SK-N-SH treated with all-trans-retinoic acid at 6 μM for 48 hours (cell line): Measurements from ENCODE around the gene ZSCAN1.

Experiments
- ATAC-seq: fragments of 200-7000 bp; cut with Tn5 transposase; 3 replicates; pipeline ENCODE4 v1.9.1; 2020; ENCODE audit warnings: mild to moderate bottlenecking, moderate library complexity
- ARNTL ChIP-seq: fragments of 450-650 bp; formaldehyde crosslinking; IDR thresholded peaks from 2 replicates; pipeline ENCODE4 v1.5.0; 2020; ENCODE audit warnings: low read depth, mild to moderate bottlenecking, moderate library complexity, borderline replicate concordance
- BACH2 ChIP-seq: fragments of 250-450 bp; sonication (Bioruptor Pico); IDR thresholded peaks from 2 replicates; pipeline ENCODE4 v1.9.0; 2021; ENCODE audit warnings: mild to moderate bottlenecking, borderline replicate concordance
- CREB5 ChIP-seq: fragments of 250-450 bp; sonication (Bioruptor Pico); IDR thresholded peaks from 2 replicates; pipeline ENCODE4 v1.5.1; 2020; ENCODE audit warnings: low read depth, mild to moderate bottlenecking, moderate library complexity
- CSDC2 ChIP-seq: fragments of 250-450 bp; sonication (Bioruptor Pico); IDR thresholded peaks from 2 replicates; pipeline ENCODE4 v1.5.0; 2020; ENCODE audit warnings: mild to moderate bottlenecking, moderate library complexity
- CSRNP3 ChIP-seq: fragments of 250-450 bp; sonication (Bioruptor Pico); IDR thresholded peaks from 2 replicates; pipeline ENCODE4 v1.5.1; 2021; ENCODE audit warnings: mild to moderate bottlenecking, moderate library complexity
- ESRRG ChIP-seq: fragments of 250-450 bp; sonication (Bioruptor Pico); IDR thresholded peaks from 2 replicates; pipeline ENCODE4 v1.6.1; 2021; ENCODE audit warnings: mild to moderate bottlenecking
- GLIS3 ChIP-seq: fragments of 250-450 bp; sonication (Bioruptor Pico); IDR thresholded peaks from 2 replicates; pipeline ENCODE4 v1.5.0; 2020; ENCODE audit warnings: mild to moderate bottlenecking, moderate library complexity
- ISL1 ChIP-seq: fragments of 250-450 bp; sonication (Bioruptor Pico); IDR thresholded peaks from 2 replicates; pipeline ENCODE4 v2.1.2; 2022; ENCODE audit warnings: mild to moderate bottlenecking, moderate library complexity
- OSR1 ChIP-seq: fragments of 250-450 bp; sonication (Bioruptor Pico); IDR thresholded peaks from 2 replicates; pipeline ENCODE4 v1.8.0; 2022; ENCODE audit warnings: moderate library complexity, mild to moderate bottlenecking, inconsistent platforms
- PATZ1 ChIP-seq: fragments of 250-450 bp; sonication (Bioruptor Pico); IDR thresholded peaks from 2 replicates; pipeline ENCODE4 v1.8.0; 2020; ENCODE audit warnings: mild to moderate bottlenecking, moderate library complexity, borderline replicate concordance
- POU6F1 ChIP-seq: fragments of 250-450 bp; sonication (Bioruptor Pico); IDR thresholded peaks from 2 replicates; pipeline ENCODE4 v1.8.0; 2021; ENCODE audit warnings: low read depth, mild to moderate bottlenecking, moderate library complexity, borderline replicate concordance
- PPARA ChIP-seq: fragments of 250-450 bp; sonication (Bioruptor Pico); IDR thresholded peaks from 2 replicates; pipeline ENCODE4 v1.5.0; 2020; ENCODE audit warnings: mild to moderate bottlenecking, borderline replicate concordance
- RARB ChIP-seq: fragments of 250-450 bp; sonication (Bioruptor Pico); IDR thresholded peaks from 2 replicates; pipeline ENCODE4 v1.8.0; 2021; ENCODE audit warnings: mild to moderate bottlenecking, moderate library complexity
- SNAI2 ChIP-seq: fragments of 250-450 bp; sonication (Bioruptor Pico); IDR thresholded peaks from 2 replicates; pipeline ENCODE4 v1.5.0; 2020; ENCODE audit warnings: mild to moderate bottlenecking, moderate library complexity
- TCF4 ChIP-seq: fragments of 250-450 bp; sonication (Bioruptor Pico); IDR thresholded peaks from 2 replicates; pipeline ENCODE4 v1.8.0; 2021; ENCODE audit warnings: mild to moderate bottlenecking, moderate library complexity, borderline replicate concordance
- TOX ChIP-seq: fragments of 250-450 bp; sonication (Bioruptor Pico); IDR thresholded peaks from 2 replicates; pipeline ENCODE4 v1.8.0; 2021; ENCODE audit warnings: mild to moderate bottlenecking, moderate library complexity, borderline replicate concordance
- TSHZ2 ChIP-seq: fragments of 250-450 bp; sonication (Bioruptor Pico); IDR thresholded peaks from 2 replicates; pipeline ENCODE4 v1.5.0; 2020; ENCODE audit warnings: mild to moderate bottlenecking, moderate library complexity
- ZC3H10 ChIP-seq: fragments of 250-450 bp; sonication (Bioruptor Pico); IDR thresholded peaks from 2 replicates; pipeline ENCODE4 v1.5.1; 2021; ENCODE audit warnings: mild to moderate bottlenecking, moderate library complexity
- ZFP3 ChIP-seq: fragments of 250-450 bp; sonication (Bioruptor Pico); IDR thresholded peaks from 2 replicates; pipeline ENCODE4 v1.5.0; 2020; ENCODE audit warnings: mild to moderate bottlenecking, moderate library complexity
- ZFP30 ChIP-seq: fragments of 450-650 bp; formaldehyde crosslinking; IDR thresholded peaks from 2 replicates; pipeline ENCODE4 v1.5.0; 2022; ENCODE audit warnings: mild to moderate bottlenecking, moderate library complexity
- ZNF565 ChIP-seq: fragments of 450-650 bp; formaldehyde crosslinking; conservative IDR thresholded peaks from 2 replicates; pipeline ENCODE4 v1.5.0; 2020; ENCODE audit warnings: low read depth, mild to moderate bottlenecking, moderate library complexity
- ZNF70 ChIP-seq: fragments of 450-650 bp; formaldehyde crosslinking; IDR thresholded peaks from 2 replicates; pipeline ENCODE4 v1.5.0; 2020; ENCODE audit warnings: mild to moderate bottlenecking, moderate library complexity
- ZNF8 ChIP-seq: fragments of 450-650 bp; formaldehyde crosslinking; IDR thresholded peaks from 2 replicates; pipeline ENCODE4 v1.5.0; 2020; ENCODE audit warnings: mild to moderate bottlenecking, moderate library complexity

ZSCAN1 gene

GRCh38 chr19:58033741-58034476 lies at the start of gene ZSCAN1:
Gene ZSCAN1 (plus strand): TSS chr19:58034025. CDS start chr19:58037837, 3,812 bp downstream.
- no peak for ATAC-seq
- TF ChIP-seq ZFP3 (CRISPR knock-in tag) = no peak
- TF ChIP-seq ZNF565 (CRISPR knock-in tag) = no peak
- TF ChIP-seq, all 23 proteins: peak for 0

GRCh38 chr19:57992841-57993240 lies 41.0 kb upstream of the ZSCAN1 start:
- TF ChIP-seq CREB5 (CRISPR knock-in tag) = no peak
- TF ChIP-seq RARB (CRISPR knock-in tag) = no peak
- no peak for TF ChIP-seq BACH2 (CRISPR knock-in tag)
- no peak for TF ChIP-seq CSRNP3 (CRISPR knock-in tag)
- TF ChIP-seq CSDC2 (CRISPR knock-in tag) = no peak
- no peak for TF ChIP-seq ZFP30

GRCh38 chr19:58000677-58001076 lies 33.1 kb upstream of the ZSCAN1 start:
- no peak for ATAC-seq
- TF ChIP-seq POU6F1 (CRISPR knock-in tag) = no peak
- TF ChIP-seq ISL1 (CRISPR knock-in tag) = no peak
- no peak for TF ChIP-seq CSDC2 (CRISPR knock-in tag)
- TF ChIP-seq PATZ1 (CRISPR knock-in tag) = no peak
- TF ChIP-seq TSHZ2 (CRISPR knock-in tag) = no peak
- no peak for TF ChIP-seq ZC3H10 (CRISPR knock-in tag)
- no peak for TF ChIP-seq CSRNP3 (CRISPR knock-in tag)
- TF ChIP-seq ZFP30 = no peak
- TF ChIP-seq TCF4 (CRISPR knock-in tag) = no peak
- TF ChIP-seq OSR1 = no peak
- no peak for TF ChIP-seq ESRRG (CRISPR knock-in tag)
- no peak for TF ChIP-seq TOX
- TF ChIP-seq ZFP3 (CRISPR knock-in tag) = no peak
- no peak for TF ChIP-seq ZNF565 (CRISPR knock-in tag)
- no peak for TF ChIP-seq ZNF8 (CRISPR knock-in tag)
- TF ChIP-seq SNAI2 = no peak
- TF ChIP-seq ARNTL (CRISPR knock-in tag) = no peak
- TF ChIP-seq PPARA = no peak
- TF ChIP-seq GLIS3 (CRISPR knock-in tag) = no peak
- TF ChIP-seq ZNF70 = no peak

More at GRCh38 chr19:57992841-57993240, 41.0 kb upstream of the ZSCAN1 start:
- no peak for ATAC-seq
